Activated CD4-positive, alpha-beta T cell treated with anti-CD3 and anti-CD28 coated beads for 36 hours (primary cell): Measurements from ENCODE around the gene MDH1B. TPM values are rescaled to one million over a fixed set of nuclear protein-coding genes. Genes with fewer than 3 reads are reported as not detected.
"Not testable (repeated sequence)": the region's sequence is repeated elsewhere in the genome, so short reads cannot be mapped to it uniquely, and the experiment has no call there.

Experiments used
- ATAC-seq: fragments of 200-7000 bp; cut with Tn5 transposase; one replicate; pipeline ENCODE4 v1.10.0; 2021; ENCODE audit warnings: mild to moderate bottlenecking, moderate library complexity
- CTCF ChIA-PET: fragments of 350-600 bp; sonication (Branson Sonifier 250); formaldehyde crosslinking; loops from one replicate; lab custom pipeline; 2021; ENCODE audit warnings: antibody characterized with exemption; lab: Charles Lee
- POLR2A ChIA-PET: fragments of 350-600 bp; sonication (Branson Sonifier 250); formaldehyde crosslinking; loops from one replicate; lab custom pipeline; 2021; ENCODE audit warnings: antibody characterized with exemption, inconsistent platforms; lab: Charles Lee
- DNase-seq: peaks from one replicate; pipeline ENCODE4 v3.0.0-alpha.2; 2020
- H3K27ac Mint-ChIP-seq: one replicate; pipeline ENCODE4 v1.8.0; 2021; ENCODE audit warnings: mixed read lengths
- H3K27me3 Mint-ChIP-seq: one replicate; pipeline ENCODE4 v1.8.0; 2021; ENCODE audit warnings: mixed read lengths
- H3K36me3 Mint-ChIP-seq: one replicate; pipeline ENCODE4 v1.8.0; 2021; ENCODE audit warnings: low read depth, mixed read lengths
- H3K4me1 Mint-ChIP-seq: one replicate; pipeline ENCODE4 v1.8.0; 2021; ENCODE audit warnings: mixed read lengths
- H3K4me3 Mint-ChIP-seq: one replicate; pipeline ENCODE4 v1.8.0; 2021; ENCODE audit warnings: mild to moderate bottlenecking, moderate library complexity, mixed read lengths
- H3K9me3 Mint-ChIP-seq: one replicate; pipeline ENCODE4 v1.8.0; 2021; ENCODE audit warnings: low read depth, mixed read lengths
- intact Hi-C, 2 experiments: fragments of 100-400 bp; cut with DNase I in 1 of 2; cut with micrococcal nuclease in 1 of 2; formaldehyde crosslinking; loops; one replicate each; pipeline versions ENCODE4 v1.14.2 to v1.15.1; 2022 to 2024; cut with DNase I, micrococcal nuclease
- total RNA-seq, 2 experiments: library from RNA; stranded (reverse); gene quantifications; one replicate each; pipeline ENCODE4 v1.2.3, GENCODE V29; 2021

Gene MDH1B
- total RNA-seq, 2 experiments from 2014 or later: 0.83 to 1.3 TPM

DNA sequence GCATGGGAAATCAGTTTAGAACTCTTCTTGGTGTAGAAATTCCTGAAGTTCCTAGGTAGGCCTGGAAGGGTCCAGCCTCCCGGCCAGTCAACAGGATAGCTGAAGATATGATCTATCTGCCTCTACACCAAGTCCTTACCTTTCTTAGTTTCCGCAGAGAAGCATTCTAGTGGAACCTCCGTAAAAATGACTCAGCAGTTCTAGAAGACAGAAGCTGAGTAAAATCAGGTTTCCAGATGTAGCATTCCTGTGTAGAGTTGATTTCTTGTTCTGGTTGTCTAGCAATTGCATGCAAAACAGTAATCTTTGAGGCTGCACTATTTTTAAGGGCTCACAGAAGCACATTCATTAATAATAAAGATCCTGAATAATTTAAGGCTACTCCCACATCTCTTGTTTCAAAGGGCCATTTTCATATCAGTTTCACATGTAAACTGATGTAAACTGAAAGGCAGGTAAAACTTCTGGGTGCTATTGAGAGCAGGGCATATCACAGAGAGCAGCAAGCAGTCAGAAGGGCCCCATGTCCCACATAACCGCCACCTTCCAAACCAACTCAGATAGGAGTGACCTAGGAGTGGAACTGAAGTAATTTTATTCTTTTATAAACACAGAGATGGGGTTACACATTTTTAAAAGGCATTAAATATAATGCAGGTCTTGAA is 43.7 kb downstream of the MDH1B start:
- Mint-ChIP-seq H3K9me3 (peaks cover 4% of the 10 kb centered on the region), H3K4me1 (no peaks in the 10 kb centered on the region), H3K27ac (no peak overlapping the region), H3K27me3 (peaks cover 35% of the 10 kb centered on the region), H3K4me3 (no peak overlapping the region), H3K36me3 (no peaks in the 10 kb centered on the region)
- intact Hi-C loops: no loop called here
- DNase-seq: no peak
- CTCF ChIA-PET: no interaction called here
- POLR2A ChIA-PET: no interaction called here
- no peak for ATAC-seq

DNA sequence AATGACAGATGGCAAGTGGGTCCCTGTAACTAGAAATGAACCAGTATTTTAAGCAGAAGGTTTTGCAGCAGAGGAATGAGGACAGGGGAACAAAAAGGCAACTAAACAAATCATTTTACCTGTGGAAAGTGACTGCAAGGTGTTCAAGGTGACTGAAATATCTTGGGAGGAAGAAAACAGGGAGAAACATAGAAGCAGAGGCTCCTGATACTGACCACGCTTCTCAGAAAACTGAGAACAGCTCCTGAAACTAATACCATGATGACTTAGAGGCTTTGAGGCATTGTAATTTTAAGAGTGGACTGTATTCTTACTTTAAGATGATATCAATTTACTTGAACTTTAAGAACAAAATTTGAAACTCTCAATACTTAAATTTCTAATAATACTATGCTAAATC is 46.8 kb downstream of the MDH1B start, which contains the start of gene DYTN:
Gene DYTN (minus strand): TSS at position 101 of the 400 bp plus-strand sequence. CDS start 117 bp downstream, outside the sequence.
- ChIA-PET POLR2A (no interaction called here), CTCF (interaction anchor here (1.0 to 1.1 kb wide), 2 partner anchors 13 to 19 kb away, joined by 3 read pairs; no protein-coding TSS in a partner anchor)
- ATAC-seq (no peak), DNase-seq (no peak)
- peaks cover 28% of the 10 kb centered on the region for H3K27me3 Mint-ChIP-seq
- H3K4me3 Mint-ChIP-seq: no peak within 1 kb of the TSS
- H3K4me1 Mint-ChIP-seq: no peaks in the 10 kb centered on the region
- peaks cover 4% of the 10 kb centered on the region for H3K9me3 Mint-ChIP-seq
- intact Hi-C loops: no loop called here
- no peaks in the 10 kb centered on the region for H3K36me3 Mint-ChIP-seq
- H3K27ac Mint-ChIP-seq: no peak within 1 kb of the TSS

- Mint-ChIP-seq H3K4me3 (no peak overlapping the region), H3K4me1 (no peaks in the 10 kb centered on the region), H3K27me3 (peaks cover 25% of the 10 kb centered on the region), H3K9me3 (no peaks in the 10 kb centered on the region), H3K27ac (no peak overlapping the region), H3K36me3 (no peaks in the 10 kb centered on the region)
- intact Hi-C loops: no loop called here
- no peak for DNase-seq
- POLR2A ChIA-PET: no interaction called here
- ATAC-seq: no peak
- CTCF ChIA-PET: interaction anchor here (0.6 kb wide), 1 partner anchor 52 kb away, joined by 3 read pairs; no protein-coding TSS in a partner anchor
Observed at GRCh38 chr2:206716623-206717022, 48.5 kb downstream of the MDH1B start.

DNA sequence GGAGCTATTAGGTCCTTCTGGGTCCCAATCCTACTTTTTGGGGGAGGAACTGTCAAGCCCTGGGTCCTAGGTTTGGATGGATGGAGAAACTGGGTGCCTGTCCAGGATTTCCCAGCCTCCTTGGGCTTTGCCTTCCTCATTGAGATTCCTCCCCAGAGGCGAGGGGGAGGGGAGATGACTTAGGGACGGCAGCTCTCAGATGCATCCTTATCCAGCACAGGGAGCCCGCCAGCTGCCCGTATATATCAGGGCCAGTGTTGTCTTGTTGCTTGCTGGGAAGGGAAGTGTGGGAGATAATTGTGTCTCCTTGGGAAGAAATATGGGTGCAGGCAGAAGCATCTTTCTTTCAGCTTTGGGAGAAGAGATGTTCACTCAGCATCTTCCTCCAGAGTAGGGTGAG is 49.9 kb downstream of the MDH1B start:
- H3K4me3 Mint-ChIP-seq: not testable (repeated sequence)

GRCh38 chr2:206713746-206714145 is 51.4 kb downstream of the MDH1B start:
- Mint-ChIP-seq H3K27ac (no peak overlapping the region), H3K27me3 (peaks cover 16% of the 10 kb centered on the region), H3K9me3 (no peaks in the 10 kb centered on the region), H3K36me3 (no peaks in the 10 kb centered on the region), H3K4me3 (no peak overlapping the region), H3K4me1 (no peaks in the 10 kb centered on the region)
- intact Hi-C loops: no loop called here
- DNase-seq: no peak
- POLR2A ChIA-PET: interaction anchor here (0.7 kb wide), 1 partner anchor 377 kb away, joined by 3 read pairs; no protein-coding TSS in a partner anchor
- ATAC-seq: no peak
- CTCF ChIA-PET: interaction anchor here (1.0 kb wide), 1 partner anchor 16 kb away, joined by 3 read pairs; no protein-coding TSS in a partner anchor

More for the DNA sequence above, 49.9 kb downstream of the MDH1B start:
- DNase-seq, H3K27ac Mint-ChIP-seq, POLR2A ChIA-PET, H3K36me3 Mint-ChIP-seq, ATAC-seq, H3K4me1 Mint-ChIP-seq, CTCF ChIA-PET, H3K9me3 Mint-ChIP-seq, intact Hi-C loops: not testable (repeated sequence)
- peaks cover 23% of the 10 kb centered on the region for H3K27me3 Mint-ChIP-seq

- peaks cover 2% of the 10 kb centered on the region for H3K27me3 Mint-ChIP-seq
- POLR2A ChIA-PET: interaction anchor here (0.5 to 0.6 kb wide), 2 partner anchors 19 to 1138 kb away, joined by 3 read pairs; no protein-coding TSS in a partner anchor
- no peak for DNase-seq
- CTCF ChIA-PET: interaction anchor here (0.7 to 1.4 kb wide), 2 partner anchors 14 to 280 kb away, joined by 3 read pairs; no protein-coding TSS in a partner anchor
- no peaks in the 10 kb centered on the region for H3K36me3 Mint-ChIP-seq
- no peak for ATAC-seq
- no peaks in the 10 kb centered on the region for H3K9me3 Mint-ChIP-seq
- H3K4me1 Mint-ChIP-seq: no peaks in the 10 kb centered on the region
- no peak overlapping the region for H3K27ac Mint-ChIP-seq
- intact Hi-C loops: no loop called here
- H3K4me3 Mint-ChIP-seq: no peak overlapping the region
Observed at GRCh38 chr2:206708286-206708685, 56.8 kb downstream of the MDH1B start.

DNA sequence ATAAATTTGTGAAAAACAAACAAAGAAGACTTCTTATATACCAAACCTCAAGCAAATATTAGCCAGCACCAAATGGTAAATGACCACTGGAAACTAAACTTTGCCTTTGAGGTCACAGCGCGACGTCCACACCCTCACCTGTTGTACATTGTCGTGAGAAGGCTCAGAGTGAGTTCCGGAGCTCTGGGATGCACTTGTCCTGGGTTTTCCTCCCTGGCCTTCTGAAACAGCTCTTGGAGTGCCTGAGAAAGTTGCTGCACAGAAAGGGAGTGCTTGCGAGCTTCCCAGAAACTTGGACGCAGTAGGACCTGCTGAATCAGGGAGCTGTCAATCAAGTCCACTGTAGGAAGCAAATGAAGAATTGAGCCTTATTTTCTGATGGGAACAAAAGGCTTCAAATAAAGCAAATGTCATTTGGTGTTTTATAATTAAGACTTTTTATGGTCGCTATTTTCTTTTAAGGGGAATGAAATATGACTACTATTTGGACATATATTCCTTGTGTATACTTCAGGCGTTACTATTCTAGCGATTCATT is 57.9 kb downstream of the MDH1B start:
- no peaks in the 10 kb centered on the region for H3K4me1 Mint-ChIP-seq
- no peaks in the 10 kb centered on the region for H3K36me3 Mint-ChIP-seq
- CTCF ChIA-PET: interaction anchor here (0.6 to 0.9 kb wide), 2 partner anchors 13 to 75 kb away, joined by 3 read pairs; no protein-coding TSS in a partner anchor
- no peak overlapping the region for H3K27ac Mint-ChIP-seq
- DNase-seq (no peak), ATAC-seq (no peak)
- POLR2A ChIA-PET: interaction anchor here (0.7 kb wide), 1 partner anchor 73 kb away, joined by 5 read pairs; no protein-coding TSS in a partner anchor
- peaks cover 2% of the 10 kb centered on the region for H3K27me3 Mint-ChIP-seq
- intact Hi-C loops: no loop called here
- H3K9me3 Mint-ChIP-seq: no peaks in the 10 kb centered on the region
- H3K4me3 Mint-ChIP-seq: no peak overlapping the region

GRCh38 chr2:206701952-206702605 is 63.0 kb downstream of the MDH1B start:
- Mint-ChIP-seq H3K27ac (no peak overlapping the region), H3K4me3 (no peak overlapping the region), H3K4me1 (peaks cover 6% of the 10 kb centered on the region), H3K36me3 (no peaks in the 10 kb centered on the region), H3K27me3 (peaks cover 12% of the 10 kb centered on the region), H3K9me3 (no peaks in the 10 kb centered on the region)
- no peak for ATAC-seq
- DNase-seq: no peak
- POLR2A ChIA-PET: no interaction called here
- intact Hi-C loops: no loop called here
- CTCF ChIA-PET: interaction anchor here (0.9 kb wide), 1 partner anchor 17 kb away, joined by 3 read pairs; no protein-coding TSS in a partner anchor

DNA sequence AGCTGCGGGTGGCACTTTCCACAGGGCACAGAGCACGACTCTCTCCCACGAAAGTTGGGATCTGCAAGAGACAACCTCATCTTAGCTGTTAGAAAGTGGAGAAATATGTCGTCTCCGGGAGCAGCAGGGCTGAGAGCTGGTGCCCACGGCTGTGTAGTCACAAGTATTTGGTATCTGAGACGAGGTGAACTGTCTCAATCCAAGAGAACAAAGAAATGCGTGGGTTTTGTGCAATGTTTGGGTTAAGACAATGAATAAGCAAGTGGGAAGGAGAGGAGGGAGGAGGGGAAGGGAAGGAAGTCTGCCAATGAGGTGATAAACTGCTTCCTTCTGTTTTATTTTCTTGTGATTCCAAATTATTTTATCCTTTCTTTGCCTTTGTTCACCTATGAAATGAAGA is 65.0 kb downstream of the MDH1B start:
- CTCF ChIA-PET: interaction anchor here (1.0 kb wide), 1 partner anchor 91 kb away, joined by 3 read pairs; no protein-coding TSS in a partner anchor

GRCh38 chr2:206698811-206699210 is 66.3 kb downstream of the MDH1B start:
- peaks cover 6% of the 10 kb centered on the region for H3K4me1 Mint-ChIP-seq
- ATAC-seq (no peak), DNase-seq (no peak)
- no peaks in the 10 kb centered on the region for H3K36me3 Mint-ChIP-seq
- H3K27ac Mint-ChIP-seq: no peak overlapping the region
- POLR2A ChIA-PET: no interaction called here
- CTCF ChIA-PET: interaction anchor here (1.2 kb wide), 1 partner anchor 79 kb away, joined by 3 read pairs; no protein-coding TSS in a partner anchor
- no peak overlapping the region for H3K4me3 Mint-ChIP-seq
- H3K27me3 Mint-ChIP-seq: peaks cover 12% of the 10 kb centered on the region
- intact Hi-C loops: loop anchor here in 1 of 2 experiments (10.0 kb wide), 2 partner anchors 346 to 476 kb away; no protein-coding TSS in a partner anchor
- no peaks in the 10 kb centered on the region for H3K9me3 Mint-ChIP-seq

More for the DNA sequence above, 65.0 kb downstream of the MDH1B start:
- intact Hi-C loops: no loop called here
- H3K27ac Mint-ChIP-seq: no peak overlapping the region
- no peaks in the 10 kb centered on the region for H3K36me3 Mint-ChIP-seq
- no peak overlapping the region for H3K4me3 Mint-ChIP-seq
- H3K4me1 Mint-ChIP-seq: peaks cover 6% of the 10 kb centered on the region
- peaks cover 12% of the 10 kb centered on the region for H3K27me3 Mint-ChIP-seq
- DNase-seq: peak; percentile 19
- no peaks in the 10 kb centered on the region for H3K9me3 Mint-ChIP-seq
- POLR2A ChIA-PET: no interaction called here
- ATAC-seq: peak; percentile 44

DNA sequence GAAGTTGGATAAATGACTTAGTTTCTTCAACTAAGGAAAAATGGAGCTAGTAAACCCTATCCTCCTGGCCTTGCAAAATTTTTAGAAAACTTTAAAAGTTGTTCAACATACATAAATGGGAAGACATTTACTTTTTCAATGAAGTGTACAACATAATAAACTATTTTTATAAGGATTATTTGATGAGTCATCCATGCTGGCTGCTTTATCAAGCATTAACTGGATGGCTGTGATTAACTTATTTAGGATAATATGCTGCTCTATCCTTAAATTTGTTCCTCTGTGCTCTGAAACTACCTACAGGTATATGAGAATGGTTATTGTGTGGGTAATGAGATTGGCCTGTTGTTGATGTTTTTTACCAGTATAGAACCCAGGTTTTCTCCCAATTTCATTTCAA is 68.2 kb downstream of the MDH1B start:
- H3K27me3 Mint-ChIP-seq: peaks cover 9% of the 10 kb centered on the region
- H3K4me3 Mint-ChIP-seq: no peak overlapping the region
- ChIA-PET POLR2A (no interaction called here), CTCF (interaction anchor here (0.6 to 4.2 kb wide), 7 partner anchors 15 to 1117 kb away, joined by 3 to 45 read pairs (median 3); no protein-coding TSS in a partner anchor)
- H3K27ac Mint-ChIP-seq: no peak overlapping the region
- no peaks in the 10 kb centered on the region for H3K9me3 Mint-ChIP-seq
- intact Hi-C loops: loop anchor here in 1 of 2 experiments (10.0 kb wide), 2 partner anchors 348 to 478 kb away; no protein-coding TSS in a partner anchor
- no peak for DNase-seq
- H3K36me3 Mint-ChIP-seq: no peaks in the 10 kb centered on the region
- no peak for ATAC-seq
- peaks cover 6% of the 10 kb centered on the region for H3K4me1 Mint-ChIP-seq
